ENCODE data around the gene TMEM82.
"Not testable (repeated sequence)": the region's sequence is repeated elsewhere in the genome, so short reads cannot be mapped to it uniquely, and the experiment has no call there.

The TMEM82 gene
- total RNA-seq: 0 reads per million in 4 experiments

DNA sequence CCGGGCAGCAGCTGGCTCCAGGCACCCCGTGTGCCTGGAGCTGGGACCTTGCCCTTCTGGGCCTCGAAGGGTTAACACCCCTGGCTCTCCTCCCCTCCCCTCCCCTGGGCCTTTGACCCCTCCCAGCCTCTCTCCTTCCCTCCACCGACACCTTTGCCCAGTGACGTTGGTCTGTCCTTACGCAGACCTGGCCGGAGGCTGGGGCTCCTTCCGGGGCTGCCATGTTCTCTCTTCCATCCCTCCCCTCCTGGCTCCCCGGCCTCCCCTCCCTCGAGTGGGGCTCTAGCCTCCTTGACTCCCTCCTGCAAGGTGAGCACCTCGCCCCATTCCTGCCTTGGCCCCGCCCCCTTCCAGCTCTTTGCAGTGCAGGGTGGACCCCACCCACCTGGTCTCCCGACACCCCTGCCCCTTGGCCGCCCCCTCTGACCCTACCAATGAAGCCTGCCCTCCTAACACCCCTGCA lies at the start of gene TMEM82:
TMEM82 (plus strand) TSS at position 161 of the 463 bp plus-strand sequence; CDS start at position 222, 61 bp downstream.
- no peak for DNase-seq

- DNase-seq: no peak
These were observed 48.9 kb upstream of the TMEM82 start for GRCh38 chr1:15693371-15693770.

DNA sequence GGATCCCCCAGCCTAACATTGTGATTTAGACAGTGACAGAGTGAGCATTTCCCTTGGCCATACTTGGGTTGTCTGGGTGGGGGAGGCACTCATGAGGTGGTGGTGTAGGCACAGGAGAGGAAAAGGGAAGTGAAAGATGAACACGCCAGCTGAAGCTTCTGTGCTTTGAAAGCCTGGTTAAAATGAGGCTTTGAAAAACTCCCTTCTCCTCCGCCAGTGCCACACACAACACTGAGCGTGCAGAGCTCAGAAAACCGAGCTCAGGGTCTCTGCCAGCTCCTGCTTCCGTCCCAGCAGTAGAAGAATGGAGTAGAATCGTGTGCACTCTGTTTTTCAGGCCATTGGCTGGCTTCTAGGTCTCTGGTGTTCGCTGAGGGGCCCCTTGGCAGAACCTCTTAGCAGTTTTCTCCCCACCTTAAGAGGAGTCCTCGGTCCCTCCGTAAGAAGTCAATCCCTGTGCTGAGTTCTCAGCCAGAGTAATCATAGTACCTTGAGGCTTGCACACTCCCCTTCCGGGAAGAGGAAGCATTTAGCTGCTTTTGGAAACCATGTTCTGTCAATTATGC lies 45.3 kb upstream of the TMEM82 start:
- DNase-seq: peak; percentile 4

DNA sequence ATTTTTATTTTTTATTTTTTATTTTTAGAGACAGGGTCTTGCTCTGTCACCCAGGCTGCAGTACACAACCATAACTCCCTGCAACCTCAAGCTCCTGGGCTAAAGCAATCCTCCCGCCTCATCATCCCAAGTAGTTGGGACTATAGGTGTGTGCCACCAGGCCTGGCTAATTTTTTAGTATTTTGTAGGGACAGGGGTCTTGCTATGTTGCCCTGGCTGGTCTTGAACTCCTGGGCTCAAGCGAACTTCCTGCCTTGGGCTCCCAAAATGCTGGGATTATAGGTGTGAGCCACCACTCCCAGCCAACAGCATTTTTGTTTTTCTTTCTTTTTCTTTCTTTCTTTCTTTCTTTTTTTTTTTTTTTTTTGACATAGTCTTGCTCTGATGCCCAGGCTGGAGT lies 44.1 kb upstream of the TMEM82 start:
- DNase-seq: no peak

DNA sequence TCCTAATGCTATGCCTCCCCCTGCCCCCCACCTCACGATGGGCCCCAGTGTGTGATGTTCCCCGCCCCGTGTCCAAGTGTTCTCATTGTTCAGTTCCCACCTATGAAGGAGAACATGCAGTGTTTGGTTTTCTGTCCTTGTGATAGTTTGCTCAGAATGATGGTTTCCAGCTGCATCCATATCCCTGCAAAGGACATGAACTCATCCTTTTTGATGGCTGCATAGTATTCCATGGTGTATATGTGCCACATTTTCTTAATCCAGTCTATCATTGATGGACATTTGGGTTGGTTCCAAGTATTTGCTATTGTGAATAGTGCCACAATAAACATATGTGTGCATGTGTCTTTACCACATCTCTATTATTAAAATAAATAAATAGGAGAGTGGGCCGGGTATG lies 43.0 kb upstream of the TMEM82 start:
- DNase-seq: not testable (repeated sequence)

GRCh38 chr1:15700508-15700907 lies 41.8 kb upstream of the TMEM82 start:
- no peak for DNase-seq

GRCh38 chr1:15701784-15702183 lies 40.5 kb upstream of the TMEM82 start:
- DNase-seq: no peak

- DNase-seq: no peak
These were observed 39.4 kb upstream of the TMEM82 start for GRCh38 chr1:15702722-15703550.

DNA sequence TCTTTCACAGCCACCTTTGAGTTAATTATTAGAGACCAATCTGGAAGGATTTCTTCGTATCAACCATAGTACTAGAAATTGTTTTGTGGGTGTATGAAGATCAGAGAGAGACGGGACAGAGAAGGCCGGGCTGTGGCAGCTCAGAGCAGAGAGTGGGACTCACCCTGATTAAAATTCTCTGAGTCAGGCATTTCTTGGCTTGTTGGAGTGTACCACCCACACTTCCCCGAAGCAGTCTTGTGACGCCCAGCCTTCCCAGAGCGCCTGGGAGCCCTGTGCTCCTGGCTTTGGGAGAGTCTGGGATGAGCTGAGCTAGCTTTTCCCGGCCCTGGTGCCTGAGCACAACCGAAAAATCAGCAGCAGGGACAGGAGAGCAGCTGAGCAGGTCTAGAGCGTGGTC lies 38.7 kb upstream of the TMEM82 start:
- no peak for DNase-seq

DNA sequence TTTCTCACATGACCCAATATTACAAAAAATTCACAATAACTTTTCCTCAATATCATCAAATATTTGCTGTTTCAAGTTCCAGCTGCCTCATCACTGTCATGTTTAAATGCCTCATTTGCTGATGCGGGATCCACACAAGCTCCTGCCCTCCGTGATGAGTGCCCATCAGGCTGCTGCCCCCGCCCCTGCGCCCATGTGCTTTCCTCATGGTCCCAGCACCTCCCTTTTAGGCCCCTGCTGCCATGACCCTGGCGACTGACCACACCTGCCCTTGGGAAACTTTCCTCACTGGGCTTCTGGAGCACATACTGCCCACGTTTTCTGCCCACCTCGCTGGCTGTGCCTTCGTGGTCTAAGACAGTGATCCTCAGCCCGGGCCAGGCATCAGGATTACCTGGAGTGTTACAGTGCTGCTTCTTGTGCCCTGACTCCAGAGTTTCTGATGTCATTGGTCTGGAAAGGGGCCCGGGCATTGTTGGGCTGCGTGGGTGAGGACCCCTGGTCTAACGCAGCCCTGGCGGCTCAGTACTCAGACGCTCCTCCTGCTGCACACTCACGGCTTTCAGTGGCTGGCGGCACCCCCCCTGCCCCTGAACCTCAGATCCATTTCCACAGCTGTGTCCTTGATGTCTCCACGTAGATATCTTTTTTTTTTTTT lies 37.6 kb upstream of the TMEM82 start:
- no peak for DNase-seq

DNA sequence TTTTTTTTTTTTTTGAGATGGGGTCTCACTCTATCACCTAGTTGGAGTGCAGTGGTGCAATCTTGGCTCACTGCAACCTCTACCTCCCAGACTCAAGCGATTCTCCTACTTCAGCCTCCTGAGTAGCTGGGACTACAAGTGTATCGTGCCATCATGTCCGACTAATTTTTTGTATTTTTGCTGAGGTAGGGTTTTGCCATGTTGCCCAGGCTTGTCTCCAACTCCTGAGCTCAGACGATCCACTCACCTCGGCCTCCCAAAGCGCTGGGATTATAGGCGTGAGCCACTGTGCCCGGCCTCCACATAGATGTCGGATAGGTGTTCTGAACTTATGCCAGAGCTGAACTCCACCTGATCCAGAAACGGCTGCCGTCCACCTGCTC lies 37.1 kb upstream of the TMEM82 start:
- DNase-seq: no peak

- DNase-seq: no peak
These were observed 35.5 kb upstream of the TMEM82 start for GRCh38 chr1:15706751-15707150.

GRCh38 chr1:15707239-15707925 lies 34.9 kb upstream of the TMEM82 start:
- DNase-seq: no peak

GRCh38 chr1:15708486-15709137 lies 33.7 kb upstream of the TMEM82 start:
- no peak for DNase-seq

DNA sequence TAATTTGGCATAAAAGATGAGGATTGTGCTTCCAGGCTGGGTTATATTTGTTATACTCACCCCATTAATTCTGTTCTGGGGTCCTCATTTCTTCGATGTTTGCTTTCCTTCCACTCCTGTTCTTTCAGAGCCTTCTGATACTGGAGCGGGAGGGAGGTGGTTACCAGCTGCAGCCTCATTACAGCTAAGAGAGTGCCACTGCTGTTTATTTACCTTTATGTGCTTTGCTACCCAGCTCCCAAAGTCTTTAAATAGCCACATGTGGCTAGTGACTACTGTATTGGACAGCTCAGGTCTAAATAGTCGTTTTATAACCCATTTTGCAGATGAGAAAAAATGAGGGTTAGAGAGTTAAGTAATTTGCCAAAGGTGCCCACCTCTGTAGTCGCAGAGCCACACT lies 33.1 kb upstream of the TMEM82 start:
- DNase-seq: no peak

DNA sequence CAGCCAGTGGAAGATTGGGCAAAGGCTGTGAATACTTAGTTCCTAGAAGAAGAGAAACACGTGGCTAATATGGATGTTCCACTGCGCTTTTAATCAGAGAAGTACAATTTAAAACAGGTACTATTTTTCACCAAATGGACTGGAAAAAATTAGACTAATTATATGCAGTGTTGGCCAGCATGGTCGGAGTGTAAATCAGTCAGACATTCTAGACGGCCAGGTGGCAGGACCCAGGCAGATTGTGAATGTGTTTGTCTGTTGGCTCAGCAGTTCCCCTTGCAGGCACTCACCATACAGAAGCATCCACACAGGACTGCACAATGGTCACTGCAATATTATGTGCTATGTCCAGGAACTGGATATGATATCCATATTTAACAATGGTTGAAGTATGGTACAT lies 30.1 kb upstream of the TMEM82 start:
- DNase-seq: no peak

DNA sequence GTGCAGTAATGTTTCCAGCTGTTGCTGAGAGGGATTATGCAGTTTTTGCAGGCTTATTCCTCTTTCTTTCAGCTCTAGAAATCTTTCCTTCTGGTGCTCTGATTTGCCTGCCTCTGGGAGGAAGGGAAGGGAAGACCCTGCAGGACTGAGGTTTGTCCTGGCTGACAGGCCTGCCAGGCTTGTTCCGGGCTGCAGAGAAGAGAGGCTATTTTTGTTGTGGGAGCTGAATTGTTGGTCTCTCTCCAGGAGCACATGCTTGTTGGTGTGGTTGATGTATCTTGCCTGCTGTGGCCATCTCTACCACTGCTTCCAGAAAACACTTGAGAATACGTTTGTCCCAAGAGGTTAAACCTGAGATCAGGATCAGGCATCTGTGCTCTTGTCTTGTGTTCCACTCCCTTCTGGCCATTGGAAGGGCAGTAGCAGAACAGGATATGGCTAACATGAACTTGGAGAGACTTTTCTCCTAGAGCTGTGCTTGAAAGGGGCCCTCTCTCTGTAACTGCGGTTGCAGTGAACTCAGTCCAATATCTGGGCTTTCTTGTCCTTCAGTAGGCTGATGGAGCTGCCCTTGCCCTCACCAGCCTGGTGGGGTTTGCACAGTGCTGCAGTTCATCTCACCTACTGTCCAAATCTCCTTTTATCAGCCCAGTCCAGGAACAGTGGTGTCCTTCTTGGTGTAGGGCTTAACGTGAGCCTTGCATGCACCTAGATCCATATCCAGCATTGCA lies 27.7 kb upstream of the TMEM82 start:
- DNase-seq: no peak

- DNase-seq: no peak
These were observed 24.7 kb upstream of the TMEM82 start for GRCh38 chr1:15717418-15718125.

DNA sequence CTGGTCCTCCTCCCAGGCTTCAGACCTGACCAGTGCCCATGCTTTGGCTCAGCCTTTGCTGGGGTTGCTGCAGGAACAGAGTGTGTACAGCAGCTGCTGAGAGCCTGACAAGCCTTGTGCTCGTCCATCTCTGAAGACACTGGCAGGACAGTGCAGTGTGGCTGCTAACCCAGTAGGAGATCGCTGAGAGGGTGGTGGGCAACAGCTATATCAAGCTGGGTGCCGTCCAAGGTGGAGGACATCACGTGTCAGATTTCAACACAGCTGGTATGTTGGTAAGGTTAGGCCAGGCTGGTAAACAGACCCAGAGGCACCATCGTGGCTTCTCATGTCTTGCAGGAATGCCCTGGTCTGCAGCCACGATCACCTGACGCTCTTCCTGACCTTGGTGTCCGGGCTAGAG lies 24.1 kb upstream of the TMEM82 start:
- no peak for DNase-seq

DNA sequence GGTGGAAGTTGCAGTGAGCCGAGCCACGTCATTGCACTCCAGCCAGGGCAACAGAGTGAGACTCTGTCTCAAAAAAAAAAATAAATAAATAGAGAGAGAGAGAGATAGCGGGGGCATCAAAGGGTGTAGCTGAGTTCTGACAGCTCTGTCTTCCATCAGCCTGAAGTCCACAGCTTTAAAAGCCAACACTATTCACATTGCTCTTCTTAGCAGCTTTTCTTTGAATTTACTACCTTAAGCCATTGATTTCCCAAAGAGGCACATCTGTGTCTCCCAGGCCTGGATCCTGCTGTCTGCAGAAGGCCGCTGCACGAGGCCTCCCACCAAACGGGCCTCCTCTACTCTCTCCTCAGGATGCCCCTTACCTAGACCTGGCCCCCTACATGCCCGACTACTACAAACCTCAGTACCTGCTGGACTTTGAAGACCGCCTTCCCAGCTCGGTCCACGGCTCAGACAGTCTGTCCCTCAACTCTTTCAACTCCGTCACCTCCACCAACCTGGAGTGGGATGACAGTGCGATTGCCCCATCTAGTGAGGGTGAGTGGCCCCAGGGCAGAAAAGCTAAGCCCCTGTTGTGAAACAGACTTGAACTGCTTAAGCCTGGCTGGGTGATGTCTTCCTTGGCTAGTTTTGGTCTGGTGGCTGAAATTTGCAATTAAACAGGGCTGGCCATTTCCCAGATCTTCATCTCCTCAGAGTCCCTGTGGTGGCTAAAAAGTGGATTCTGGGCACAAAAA lies 22.7 kb upstream of the TMEM82 start:
- DNase-seq: no peak

GRCh38 chr1:15720861-15721260 lies 21.4 kb upstream of the TMEM82 start:
- no peak for DNase-seq
